Astrocyte (in vitro differentiated cells and primary cell): Measurements from ENCODE around the gene INPP5A. TPM values are rescaled to one million over a fixed set of nuclear protein-coding genes. Genes with fewer than 3 reads are reported as not detected.

Source experiments
- DNase-seq: peaks from one replicate; pipeline ENCODE4 v3.0.0-alpha.2; 2010; ENCODE audit warnings: low read depth
- FAIRE-seq: peaks from 2 replicates; lab custom pipeline; 2011; peaks lifted over from hg19 to GRCh38; lab: Jason Lieb, UNC
- H2AFZ ChIP-seq: 2 replicates; pipeline ENCODE4 v1.6.0; 2012; ENCODE audit warnings: low read depth, low read length, inconsistent platforms
- H3K27ac ChIP-seq: 2 replicates; pipeline ENCODE4 v1.5.1; 2011; ENCODE audit warnings: low read depth, low read length, inconsistent platforms
- H3K27me3 ChIP-seq: 2 replicates; pipeline ENCODE4 v1.6.0; 2011; ENCODE audit warnings: low read length, inconsistent platforms; ENCODE audit not compliant: insufficient read depth
- H3K36me3 ChIP-seq: 2 replicates; pipeline ENCODE4 v1.5.1; 2011; ENCODE audit warnings: low read length, inconsistent platforms; ENCODE audit not compliant: insufficient read depth
- H3K4me1 ChIP-seq: 2 replicates; pipeline ENCODE4 v1.5.1; 2011; ENCODE audit warnings: low read length, inconsistent platforms; ENCODE audit not compliant: insufficient read depth
- H3K4me2 ChIP-seq: 2 replicates; pipeline ENCODE4 v1.6.0; 2012; ENCODE audit warnings: low read length, inconsistent platforms
- H3K4me3 ChIP-seq: 2 replicates; pipeline ENCODE4 v1.5.1; 2011; ENCODE audit warnings: low read depth, mild to moderate bottlenecking, low read length, inconsistent platforms; ENCODE audit not compliant: insufficient read depth
- H3K79me2 ChIP-seq: 2 replicates; pipeline ENCODE4 v1.6.0; 2012; ENCODE audit warnings: mild to moderate bottlenecking, low read length, inconsistent platforms; ENCODE audit not compliant: insufficient read depth
- H3K9ac ChIP-seq: 2 replicates; pipeline ENCODE4 v1.6.0; 2012; ENCODE audit warnings: mild to moderate bottlenecking, low read length, inconsistent platforms
- H3K9me3 ChIP-seq: 2 replicates; pipeline ENCODE4 v1.5.1; 2012; ENCODE audit warnings: low read depth, mild to moderate bottlenecking, low read length, inconsistent platforms; ENCODE audit not compliant: insufficient read depth
- H4K20me1 ChIP-seq: 2 replicates; pipeline ENCODE4 v1.6.0; 2012; ENCODE audit warnings: low read length, inconsistent platforms; ENCODE audit not compliant: insufficient read depth
- H3K27ac Mint-ChIP-seq: one replicate; pipeline ENCODE4 v1.8.0; 2021; ENCODE audit warnings: mild to moderate bottlenecking, mixed read lengths; ENCODE audit not compliant: unreplicated experiment
- H3K27me3 Mint-ChIP-seq: one replicate; pipeline ENCODE4 v1.8.0; 2021; ENCODE audit warnings: low read depth, mixed read lengths; ENCODE audit not compliant: unreplicated experiment
- H3K36me3 Mint-ChIP-seq: one replicate; pipeline ENCODE4 v1.8.0; 2021; ENCODE audit warnings: low read depth, mixed read lengths; ENCODE audit not compliant: unreplicated experiment
- H3K4me1 Mint-ChIP-seq: one replicate; pipeline ENCODE4 v1.8.0; 2021; ENCODE audit warnings: low read depth, mixed read lengths; ENCODE audit not compliant: unreplicated experiment
- H3K4me3 Mint-ChIP-seq: one replicate; pipeline ENCODE4 v1.8.0; 2021; ENCODE audit warnings: mild to moderate bottlenecking, moderate library complexity, mixed read lengths; ENCODE audit not compliant: unreplicated experiment
- H3K9me3 Mint-ChIP-seq: one replicate; pipeline ENCODE4 v1.8.0; 2021; ENCODE audit warnings: mild to moderate bottlenecking, mixed read lengths; ENCODE audit not compliant: unreplicated experiment
- EZH2 ChIP-seq: IDR thresholded peaks from 2 replicates; pipeline ENCODE4 v1.6.1; 2012; ENCODE audit warnings: mild to moderate bottlenecking, low read length, inconsistent platforms; ENCODE audit not compliant: insufficient read depth
- total RNA-seq: library from RNA; stranded (reverse); gene quantifications from 2 replicates; pipeline ENCODE4 v1.2.1, GENCODE V29; 2021
- TF ChIP-seq, protein P1 (sequence below): IDR thresholded peaks from 2 replicates; pipeline ENCODE4 v1.5.1; 2011; ENCODE audit warnings: low read depth, mild to moderate bottlenecking, inconsistent platforms, low read length, moderate library complexity; ENCODE audit not compliant: insufficient read depth

The INPP5A gene
- total RNA-seq, 1 donor from 2014 or later: 39.1 TPM

DNA sequence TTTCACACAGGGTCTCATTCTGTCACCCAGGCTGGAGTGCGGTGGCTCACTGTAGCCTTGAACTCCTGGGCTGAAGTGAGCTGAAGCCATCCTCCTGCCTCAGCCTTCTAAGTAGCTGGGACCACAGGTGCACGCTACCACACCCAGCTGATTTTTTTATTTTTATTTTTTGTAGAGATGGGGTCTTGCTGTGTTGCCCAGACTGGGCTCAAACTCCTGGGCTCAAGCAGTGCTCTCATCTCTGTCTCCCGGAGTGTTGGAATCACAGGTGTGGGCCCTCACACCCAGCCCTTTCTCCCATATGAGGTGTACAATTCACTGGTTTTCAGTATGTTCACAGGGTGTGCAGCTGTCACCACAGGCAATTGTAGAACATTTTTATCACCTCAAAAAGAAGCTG, 5.2 kb downstream of the INPP5A start:
- H4K20me1 ChIP-seq: peaks cover 96% of the 10 kb centered on the region
- H3K27ac ChIP-seq: no peak overlapping the region
- H3K4me2 ChIP-seq: no peak overlapping the region
- no peak overlapping the region for H3K9ac ChIP-seq
- no peaks in the 10 kb centered on the region for H3K9me3 ChIP-seq
- peaks cover 41% of the 10 kb centered on the region for H3K4me1 Mint-ChIP-seq
- H3K9me3 Mint-ChIP-seq: no peaks in the 10 kb centered on the region
- H3K27ac Mint-ChIP-seq: no peak overlapping the region
- H3K79me2 ChIP-seq: peaks cover 95% of the 10 kb centered on the region
- no peak overlapping the region for H3K4me3 Mint-ChIP-seq
- no peaks in the 10 kb centered on the region for H3K36me3 ChIP-seq
- H3K4me1 ChIP-seq: peaks cover 39% of the 10 kb centered on the region
- no peaks in the 10 kb centered on the region for H3K27me3 Mint-ChIP-seq
- FAIRE-seq: no peak
- DNase-seq: no peak
- no peak overlapping the region for H2AFZ ChIP-seq
- no peak for TF ChIP-seq EZH2
- TF ChIP-seq, protein P1, sequence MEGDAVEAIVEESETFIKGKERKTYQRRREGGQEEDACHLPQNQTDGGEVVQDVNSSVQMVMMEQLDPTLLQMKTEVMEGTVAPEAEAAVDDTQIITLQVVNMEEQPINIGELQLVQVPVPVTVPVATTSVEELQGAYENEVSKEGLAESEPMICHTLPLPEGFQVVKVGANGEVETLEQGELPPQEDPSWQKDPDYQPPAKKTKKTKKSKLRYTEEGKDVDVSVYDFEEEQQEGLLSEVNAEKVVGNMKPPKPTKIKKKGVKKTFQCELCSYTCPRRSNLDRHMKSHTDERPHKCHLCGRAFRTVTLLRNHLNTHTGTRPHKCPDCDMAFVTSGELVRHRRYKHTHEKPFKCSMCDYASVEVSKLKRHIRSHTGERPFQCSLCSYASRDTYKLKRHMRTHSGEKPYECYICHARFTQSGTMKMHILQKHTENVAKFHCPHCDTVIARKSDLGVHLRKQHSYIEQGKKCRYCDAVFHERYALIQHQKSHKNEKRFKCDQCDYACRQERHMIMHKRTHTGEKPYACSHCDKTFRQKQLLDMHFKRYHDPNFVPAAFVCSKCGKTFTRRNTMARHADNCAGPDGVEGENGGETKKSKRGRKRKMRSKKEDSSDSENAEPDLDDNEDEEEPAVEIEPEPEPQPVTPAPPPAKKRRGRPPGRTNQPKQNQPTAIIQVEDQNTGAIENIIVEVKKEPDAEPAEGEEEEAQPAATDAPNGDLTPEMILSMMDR: no peak
- H3K27me3 ChIP-seq: no peaks in the 10 kb centered on the region
- peaks cover 6% of the 10 kb centered on the region for H3K36me3 Mint-ChIP-seq
- H3K4me3 ChIP-seq: no peak overlapping the region

DNA sequence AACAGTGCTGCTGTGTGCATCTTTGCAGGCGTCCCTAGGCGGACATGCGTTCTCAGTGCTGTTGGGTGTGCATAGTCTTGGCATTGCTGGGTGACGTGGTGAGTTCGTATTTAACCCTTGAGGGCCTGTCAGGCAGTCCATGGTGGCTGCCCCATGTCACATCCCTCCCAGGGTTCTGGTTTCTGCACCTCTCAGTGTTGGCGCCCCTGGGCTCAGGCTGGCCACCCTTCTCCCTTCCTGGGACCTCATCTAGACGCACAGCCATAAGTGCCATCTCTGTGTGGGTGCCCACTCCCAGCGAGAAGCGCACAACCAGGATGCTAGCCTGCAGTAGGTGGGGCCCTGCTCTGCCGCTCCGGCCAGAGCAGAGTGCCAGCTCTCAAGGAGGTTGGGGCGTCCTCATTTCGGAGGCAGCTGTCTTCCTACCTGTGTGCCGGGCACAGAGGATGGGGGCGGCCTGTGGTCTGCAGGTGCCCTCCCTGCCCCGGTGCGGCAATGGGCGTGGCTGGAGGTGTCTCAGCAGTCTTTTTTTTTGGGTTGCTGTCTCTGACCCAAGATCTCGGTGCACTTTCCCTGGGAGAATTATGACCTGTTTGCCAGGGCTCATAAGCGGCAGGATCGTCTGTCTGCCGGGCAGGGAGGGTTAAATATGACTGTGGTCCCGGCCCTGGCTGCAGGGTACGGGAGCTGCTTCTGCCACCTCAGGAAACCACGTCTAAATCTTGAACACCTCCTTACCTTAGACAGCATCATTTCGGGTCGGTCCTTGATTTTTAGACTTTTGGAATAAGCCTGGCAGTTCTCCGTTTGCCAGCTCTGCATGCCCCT, 6.5 kb downstream of the INPP5A start:
- Mint-ChIP-seq H3K9me3 (no peaks in the 10 kb centered on the region), H3K4me1 (peaks cover 34% of the 10 kb centered on the region), H3K36me3 (peaks cover 6% of the 10 kb centered on the region), H3K27me3 (no peaks in the 10 kb centered on the region), H3K4me3 (no peak overlapping the region), H3K27ac (no peak overlapping the region)
- no peaks in the 10 kb centered on the region for H3K36me3 ChIP-seq
- H3K9ac ChIP-seq: no peak overlapping the region
- FAIRE-seq: no peak
- no peak overlapping the region for H3K4me3 ChIP-seq
- no peak overlapping the region for H3K27ac ChIP-seq
- DNase-seq: no peak
- H3K9me3 ChIP-seq: no peaks in the 10 kb centered on the region
- H3K4me2 ChIP-seq: peak overlapping the region; percentile 48
- H2AFZ ChIP-seq: no peak overlapping the region
- H3K4me1 ChIP-seq: peaks cover 30% of the 10 kb centered on the region
- peaks cover 95% of the 10 kb centered on the region for H3K79me2 ChIP-seq
- TF ChIP-seq, protein P1: no peak
- TF ChIP-seq EZH2: no peak
- H4K20me1 ChIP-seq: peaks cover 98% of the 10 kb centered on the region
- H3K27me3 ChIP-seq: no peaks in the 10 kb centered on the region
